B cell (primary cell): ENCODE results near the gene ZNF181.

ENCODE experiments used
- EZH2 ChIP-seq: IDR thresholded peaks from 2 replicates; pipeline ENCODE4 v1.6.1; 2012; ENCODE audit warnings: borderline replicate concordance, low read depth, mild to moderate bottlenecking, moderate library complexity, low read length; ENCODE audit not compliant: insufficient read depth, poor library complexity, severe bottlenecking
- TF ChIP-seq, protein P1 (sequence below): fragments of 200-600 bp; IDR thresholded peaks from one replicate; pipeline ENCODE4 v1.8.0; 2022; ENCODE audit warnings: antibody characterized with exemption, mild to moderate bottlenecking

DNA sequence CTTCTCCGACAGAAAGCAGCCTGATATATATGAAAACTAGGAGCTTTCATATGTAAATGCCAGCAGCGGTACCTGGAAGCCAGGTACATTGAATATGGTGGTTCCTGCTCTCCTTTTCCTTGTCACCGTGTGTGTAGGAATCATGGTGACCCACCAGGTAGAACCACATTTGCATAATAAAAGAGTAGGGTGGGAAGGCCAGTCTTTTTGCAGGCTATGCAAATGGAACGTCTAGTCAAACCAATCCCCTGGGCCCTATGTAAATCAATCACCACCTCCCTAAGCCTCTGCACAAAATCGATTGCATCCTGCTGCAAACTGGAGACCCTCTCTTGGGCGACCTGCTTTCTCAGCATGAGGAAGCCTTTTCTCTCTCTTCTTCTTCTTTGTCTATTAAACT is 22.2 kb upstream of the ZNF181 start:
- TF ChIP-seq, protein P1, sequence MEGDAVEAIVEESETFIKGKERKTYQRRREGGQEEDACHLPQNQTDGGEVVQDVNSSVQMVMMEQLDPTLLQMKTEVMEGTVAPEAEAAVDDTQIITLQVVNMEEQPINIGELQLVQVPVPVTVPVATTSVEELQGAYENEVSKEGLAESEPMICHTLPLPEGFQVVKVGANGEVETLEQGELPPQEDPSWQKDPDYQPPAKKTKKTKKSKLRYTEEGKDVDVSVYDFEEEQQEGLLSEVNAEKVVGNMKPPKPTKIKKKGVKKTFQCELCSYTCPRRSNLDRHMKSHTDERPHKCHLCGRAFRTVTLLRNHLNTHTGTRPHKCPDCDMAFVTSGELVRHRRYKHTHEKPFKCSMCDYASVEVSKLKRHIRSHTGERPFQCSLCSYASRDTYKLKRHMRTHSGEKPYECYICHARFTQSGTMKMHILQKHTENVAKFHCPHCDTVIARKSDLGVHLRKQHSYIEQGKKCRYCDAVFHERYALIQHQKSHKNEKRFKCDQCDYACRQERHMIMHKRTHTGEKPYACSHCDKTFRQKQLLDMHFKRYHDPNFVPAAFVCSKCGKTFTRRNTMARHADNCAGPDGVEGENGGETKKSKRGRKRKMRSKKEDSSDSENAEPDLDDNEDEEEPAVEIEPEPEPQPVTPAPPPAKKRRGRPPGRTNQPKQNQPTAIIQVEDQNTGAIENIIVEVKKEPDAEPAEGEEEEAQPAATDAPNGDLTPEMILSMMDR = no peak
- no peak for TF ChIP-seq EZH2
